ENCODE results near the gene GPR156. TPM values are rescaled to one million over a fixed set of nuclear protein-coding genes. Genes with fewer than 3 reads are reported as not detected.

The GPR156 gene
- total and polyA plus RNA-seq, 12 donors = 0.04 to 0.23 (median 0.07) TPM; not detected in 7

- Histone ChIP-seq H3K4me1 (peaks cover 0 to 23% (median 14%) of the 10 kb centered on the region in 9 donors), H3K27me3 (no peaks in the 10 kb centered on the region), H3K36me3 (no peaks in the 10 kb centered on the region), H3K4me3 (no peak overlapping the region), H3K9me3 (peaks cover 0 to 8% (median 0%) of the 10 kb centered on the region in 11 donors), H3K27ac (no peak overlapping the region)
- intact Hi-C loops (cut with DNase I) = no loop called here
- ATAC-seq (no peak), DNase-seq (no peak)
- WGBS, 2 donors = 91% methylated on average over 5 of the region's 5 CpGs
- TF ChIP-seq CTCF (IDR thresholded peaks at IDR 0.05) = no peak
Observed at GRCh38 chr3:120204338-120204737, 80.7 kb downstream of the GPR156 start.

GRCh38 chr3:120203621-120204020, 81.4 kb downstream of the GPR156 start:
- peak in 2 of 8 donors; percentile 18 for ATAC-seq
- 74 to 84% methylated on average over 7 of the region's 7 CpGs for WGBS, 2 donors

GRCh38 chr3:120203016-120203415, 82.0 kb downstream of the GPR156 start:
- intact Hi-C loops (cut with DNase I) = no loop called here

More at GRCh38 chr3:120203621-120204020, 81.4 kb downstream of the GPR156 start:
- Histone ChIP-seq H3K27ac (peak overlapping the region in 2 of 10 donors; percentile 16 to 61), H3K4me1 (peaks cover 0 to 23% (median 14%) of the 10 kb centered on the region in 9 donors), H3K9me3 (peaks cover 0 to 8% (median 0%) of the 10 kb centered on the region in 11 donors), H3K36me3 (no peaks in the 10 kb centered on the region), H3K4me3 (peak overlapping the region in 1 of 10 donors; percentile 21), H3K27me3 (no peaks in the 10 kb centered on the region)
- DNase-seq = no peak
- intact Hi-C loops (cut with DNase I) = no loop called here
- no peak for TF ChIP-seq CTCF (IDR thresholded peaks at IDR 0.05)

GRCh38 chr3:120202363-120202762, 82.7 kb downstream of the GPR156 start:
- DNase-seq (no peak), ATAC-seq (no peak)
- H3K27me3 ChIP-seq = no peaks in the 10 kb centered on the region
- TF ChIP-seq CTCF (IDR thresholded peaks at IDR 0.05) = no peak
- H3K36me3 ChIP-seq = no peaks in the 10 kb centered on the region
- intact Hi-C loops (cut with DNase I) = no loop called here
- no peaks in the 10 kb centered on the region for H3K9me3 ChIP-seq
- 99 to 100% methylated on average over 2 of the region's 2 CpGs for WGBS, 2 donors
- peak overlapping the region in 4 of 10 donors; percentile 4 to 61 (median 26) for H3K27ac ChIP-seq
- no peak overlapping the region for H3K4me3 ChIP-seq
- H3K4me1 ChIP-seq = peaks cover 0 to 23% (median 14%) of the 10 kb centered on the region in 9 donors

More at GRCh38 chr3:120203016-120203415, 82.0 kb downstream of the GPR156 start:
- H3K4me1 ChIP-seq = peaks cover 0 to 23% (median 14%) of the 10 kb centered on the region in 9 donors
- 24 to 37% methylated on average over 2 of the region's 2 CpGs for WGBS, 2 donors
- TF ChIP-seq CTCF (IDR thresholded peaks at IDR 0.05) = no peak
- H3K36me3 ChIP-seq = no peaks in the 10 kb centered on the region
- H3K27ac ChIP-seq = peak overlapping the region in 4 of 10 donors; percentile 4 to 61 (median 26)
- peak overlapping the region in 1 of 10 donors; percentile 21 for H3K4me3 ChIP-seq
- peaks cover 0 to 2% (median 0%) of the 10 kb centered on the region in 11 donors for H3K9me3 ChIP-seq
- ATAC-seq (peak; percentile 43 to 92 (median 82)), DNase-seq (peak in 1 of 2 donors; percentile 23)
- H3K27me3 ChIP-seq = no peaks in the 10 kb centered on the region

Data from heart right ventricle (tissue), 16 donors.